Gastrocnemius medialis (tissue), 4 donors: ENCODE results near the gene USP24. TPM values are rescaled to one million over a fixed set of nuclear protein-coding genes. Genes with fewer than 3 reads are reported as not detected.

Experiments
- ATAC-seq, 2 donors: fragments of 150-250 bp; one replicate each; pipeline ENCODE4 v1.9.1; 2016
- DNase-seq, 2 donors: peaks; one replicate each; pipeline ENCODE4 v3.0.0-alpha.2; 2019
- H3K27ac ChIP-seq, 4 donors: fragments of 200-600 bp; sonication (generic); 1 replicate in 1 of 4; 2 replicates in 3 of 4; pipeline ENCODE4 v1.5.1; 2016 to 2018; ENCODE audit warnings: mild to moderate bottlenecking in 2 of 4, moderate library complexity in 1 of 4
- H3K27me3 ChIP-seq, 3 donors: fragments of 200-600 bp; sonication (generic) in 2 of 3; 1 replicate in 1 of 3; 2 replicates in 2 of 3; pipeline versions ENCODE4 v1.5.1 to v1.6.0; 2016 to 2019; ENCODE audit warnings: mild to moderate bottlenecking in 1 of 3, moderate library complexity in 1 of 3
- H3K36me3 ChIP-seq, 2 donors: fragments of 200-600 bp; sonication (generic) in 1 of 2; one replicate each; pipeline ENCODE4 v1.5.1; 2017 to 2018
- H3K4me1 ChIP-seq, 2 donors: fragments of 200-600 bp; sonication (generic) in 1 of 2; one replicate each; pipeline ENCODE4 v1.5.1; 2016 to 2017; ENCODE audit warnings: mild to moderate bottlenecking in 2 of 2
- H3K4me3 ChIP-seq, 4 donors: fragments of 200-600 bp; sonication (generic) in 3 of 4; 1 replicate in 1 of 4; 2 replicates in 3 of 4; pipeline ENCODE4 v1.5.1; 2016 to 2019; ENCODE audit warnings: mild to moderate bottlenecking in 2 of 4
- H3K9me3 ChIP-seq, 3 donors: fragments of 200-600 bp; sonication (generic) in 2 of 3; 1 replicate in 1 of 3; 2 replicates in 2 of 3; pipeline ENCODE4 v1.5.1; 2016 to 2019
- POLR2A ChIP-seq, 2 donors: fragments of 450-650 bp; IDR thresholded peaks; one replicate each; pipeline ENCODE4 v1.6.1; 2017; ENCODE audit warnings: antibody characterized with exemption in 2 of 2, mild to moderate bottlenecking in 2 of 2, moderate library complexity in 2 of 2
- in situ Hi-C, 4 donors: fragments of 200-750 bp; cut with MboI; loops; one replicate each; pipeline versions ENCODE4 v1.15.0 to v1.8.0; 2017; ENCODE audit warnings: low sequenced_read_pairs in 4 of 4
- intact Hi-C: fragments of 100-400 bp; cut with DNase I; formaldehyde crosslinking; loops from one replicate; pipeline ENCODE4 v1.15.1; 2023; ENCODE audit warnings: low total_unique reads
- total RNA-seq, 4 donors: library from RNA; depleted of rRNA; stranded (reverse); fragments of >200 nt; gene quantifications; one replicate each; pipeline versions ENCODE4 v1.1.0 to v1.2.3, GENCODE V29; 2016
- TF ChIP-seq, protein P1 (sequence below), 5 experiments: fragments of 450-650 bp in 3 of 5; fragments of 200-600 bp in 2 of 5; sonication (generic) in 2 of 5; IDR thresholded peaks in 4 of 5; conservative IDR thresholded peaks in 1 of 5; 1 replicate in 4 of 5; 2 replicates in 1 of 5; pipeline ENCODE4 v1.5.1; 2016 to 2019; ENCODE audit warnings: antibody characterized with exemption in 5 of 5, mild to moderate bottlenecking in 3 of 5, moderate library complexity in 3 of 5

The USP24 gene
- total RNA-seq, 4 donors from 2014 or later, result 77.3 to 102 (median 90.8) TPM

DNA sequence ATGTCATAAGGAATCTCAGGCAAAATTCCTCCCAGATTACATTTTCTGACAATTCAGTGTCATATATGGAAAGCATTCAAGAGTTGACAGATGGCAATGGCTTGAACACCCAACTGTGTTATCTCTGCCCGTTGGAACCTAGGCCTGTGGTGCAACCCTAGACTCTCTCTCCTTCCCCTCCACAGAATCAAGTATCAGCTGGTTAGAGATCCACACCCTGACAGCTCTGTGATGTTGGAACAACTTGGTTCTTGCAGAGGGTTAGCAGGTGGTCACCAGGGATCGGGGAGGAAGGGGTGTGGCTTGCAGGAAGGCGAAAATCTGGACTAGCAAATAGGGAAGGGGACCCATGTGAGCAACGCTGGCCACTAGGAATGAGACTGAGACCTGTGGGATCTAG is 149.5 kb downstream of the USP24 start:
- no peaks in the 10 kb centered on the region for H3K9me3 ChIP-seq
- peaks cover 39 to 50% of the 10 kb centered on the region in 2 donors for H3K4me1 ChIP-seq
- TF ChIP-seq POLR2A (IDR thresholded peaks at IDR 0.05), result no peak
- TF ChIP-seq, protein P1, sequence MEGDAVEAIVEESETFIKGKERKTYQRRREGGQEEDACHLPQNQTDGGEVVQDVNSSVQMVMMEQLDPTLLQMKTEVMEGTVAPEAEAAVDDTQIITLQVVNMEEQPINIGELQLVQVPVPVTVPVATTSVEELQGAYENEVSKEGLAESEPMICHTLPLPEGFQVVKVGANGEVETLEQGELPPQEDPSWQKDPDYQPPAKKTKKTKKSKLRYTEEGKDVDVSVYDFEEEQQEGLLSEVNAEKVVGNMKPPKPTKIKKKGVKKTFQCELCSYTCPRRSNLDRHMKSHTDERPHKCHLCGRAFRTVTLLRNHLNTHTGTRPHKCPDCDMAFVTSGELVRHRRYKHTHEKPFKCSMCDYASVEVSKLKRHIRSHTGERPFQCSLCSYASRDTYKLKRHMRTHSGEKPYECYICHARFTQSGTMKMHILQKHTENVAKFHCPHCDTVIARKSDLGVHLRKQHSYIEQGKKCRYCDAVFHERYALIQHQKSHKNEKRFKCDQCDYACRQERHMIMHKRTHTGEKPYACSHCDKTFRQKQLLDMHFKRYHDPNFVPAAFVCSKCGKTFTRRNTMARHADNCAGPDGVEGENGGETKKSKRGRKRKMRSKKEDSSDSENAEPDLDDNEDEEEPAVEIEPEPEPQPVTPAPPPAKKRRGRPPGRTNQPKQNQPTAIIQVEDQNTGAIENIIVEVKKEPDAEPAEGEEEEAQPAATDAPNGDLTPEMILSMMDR (IDR thresholded peaks at IDR 0.05 in 4 of 5, conservative IDR thresholded peaks at IDR 0.05 in 1 of 5), result no peak
- ATAC-seq (no peak), DNase-seq (no peak)
- intact Hi-C loops, result no loop called here
- H3K36me3 ChIP-seq, result peaks cover 0 to 20% of the 10 kb centered on the region in 2 donors
- H3K4me3 ChIP-seq, result no peak overlapping the region
- H3K27me3 ChIP-seq, result no peaks in the 10 kb centered on the region
- in situ Hi-C loops, result no loop called here
- no peak overlapping the region for H3K27ac ChIP-seq

DNA sequence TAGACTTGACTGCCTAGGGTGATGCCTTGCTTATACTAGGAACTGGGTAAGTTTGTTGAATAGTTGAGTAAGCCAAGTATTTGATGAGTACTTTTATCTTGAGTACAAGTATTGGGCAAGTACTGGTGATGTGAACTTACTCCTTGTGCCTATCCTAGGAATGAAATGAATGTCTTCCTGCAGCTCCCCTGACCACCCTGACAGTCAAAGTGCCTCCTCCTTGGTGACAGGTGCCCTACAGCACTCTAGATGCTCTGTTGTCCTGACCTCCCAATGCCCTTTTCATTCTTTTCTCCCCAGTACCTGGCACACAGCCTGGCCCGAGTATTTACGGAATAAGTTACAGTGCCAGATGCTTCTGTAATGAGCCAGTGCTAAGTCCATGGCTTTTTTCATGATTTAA is 150.3 kb downstream of the USP24 start:
- peaks cover 0 to 16% of the 10 kb centered on the region in 2 donors for H3K36me3 ChIP-seq
- in situ Hi-C loops (no loop called here), intact Hi-C loops (no loop called here)
- TF ChIP-seq, protein P1 (IDR thresholded peaks at IDR 0.05 in 4 of 5, conservative IDR thresholded peaks at IDR 0.05 in 1 of 5), result no peak
- no peak for TF ChIP-seq POLR2A (IDR thresholded peaks at IDR 0.05)
- H3K27ac ChIP-seq, result peak overlapping the region in 2 of 4 donors; percentile 32 to 35
- no peaks in the 10 kb centered on the region for H3K27me3 ChIP-seq
- H3K9me3 ChIP-seq, result no peaks in the 10 kb centered on the region
- peaks cover 36 to 43% of the 10 kb centered on the region in 2 donors for H3K4me1 ChIP-seq
- no peak overlapping the region for H3K4me3 ChIP-seq
- ATAC-seq, result peak; percentile 37 to 43
- DNase-seq, result peak in 1 of 2 donors; percentile 74

DNA sequence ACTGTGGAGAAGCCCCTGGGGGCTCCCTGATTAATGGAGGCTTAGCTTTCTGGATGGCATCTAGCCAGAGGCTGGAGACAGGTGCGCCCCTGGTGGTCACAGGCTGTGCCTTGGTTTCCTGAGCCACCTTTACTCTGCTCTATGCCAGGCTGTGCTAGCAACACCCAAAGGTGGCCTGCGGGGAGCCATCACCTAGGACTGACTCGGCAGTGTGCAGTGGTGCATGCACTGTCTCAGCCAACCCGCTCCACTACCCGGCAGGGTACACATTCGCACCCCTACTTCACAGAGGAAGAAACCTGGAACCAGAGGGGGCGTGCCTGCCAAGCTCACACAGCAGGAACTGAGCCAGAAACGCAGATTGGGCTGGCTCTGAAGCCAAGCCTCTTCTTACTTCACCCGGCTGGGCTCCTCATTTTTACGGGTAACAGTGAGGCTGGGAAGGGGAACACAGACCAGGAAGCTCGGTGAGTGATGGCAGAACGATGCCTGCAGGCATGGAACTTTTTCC is 151.0 kb downstream of the USP24 start:
- no peak overlapping the region for H3K4me3 ChIP-seq
- in situ Hi-C loops, result no loop called here
- no peak for ATAC-seq
- peaks cover 36 to 43% of the 10 kb centered on the region in 2 donors for H3K4me1 ChIP-seq
- peaks cover 0 to 12% of the 10 kb centered on the region in 2 donors for H3K36me3 ChIP-seq
- no peak for DNase-seq
- TF ChIP-seq POLR2A (IDR thresholded peaks at IDR 0.05), result no peak
- TF ChIP-seq, protein P1 (IDR thresholded peaks at IDR 0.05 in 4 of 5, conservative IDR thresholded peaks at IDR 0.05 in 1 of 5), result peak in 1 of 5 experiments; percentile 5
- H3K27me3 ChIP-seq, result no peaks in the 10 kb centered on the region
- intact Hi-C loops, result no loop called here
- no peaks in the 10 kb centered on the region for H3K9me3 ChIP-seq
- H3K27ac ChIP-seq, result no peak overlapping the region

DNA sequence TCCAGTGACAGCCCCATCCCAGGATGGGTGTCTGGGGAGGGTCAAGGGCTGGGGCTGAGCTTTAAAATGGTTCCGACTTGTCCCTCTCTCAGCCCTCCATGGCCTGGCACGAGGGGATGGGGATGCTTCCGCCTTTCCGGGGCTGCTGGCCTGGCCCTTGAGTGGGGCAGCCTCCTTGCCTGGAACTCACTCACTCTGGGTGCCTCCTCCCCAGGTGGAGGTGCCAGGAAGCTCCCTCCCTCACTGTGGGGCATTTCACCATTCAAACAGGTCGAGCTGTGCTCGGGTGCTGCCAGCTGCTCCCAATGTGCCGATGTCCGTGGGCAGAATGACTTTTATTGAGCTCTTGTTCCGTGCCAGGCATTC is 151.6 kb downstream of the USP24 start:
- H3K9me3 ChIP-seq, result no peaks in the 10 kb centered on the region
- H3K4me1 ChIP-seq, result peaks cover 36 to 43% of the 10 kb centered on the region in 2 donors
- H3K27me3 ChIP-seq, result no peaks in the 10 kb centered on the region
- H3K36me3 ChIP-seq, result peaks cover 0 to 7% of the 10 kb centered on the region in 2 donors
- intact Hi-C loops (no loop called here), in situ Hi-C loops (no loop called here)
- H3K27ac ChIP-seq, result no peak overlapping the region
- TF ChIP-seq, protein P1 (IDR thresholded peaks at IDR 0.05 in 4 of 5, conservative IDR thresholded peaks at IDR 0.05 in 1 of 5), result no peak
- TF ChIP-seq POLR2A (IDR thresholded peaks at IDR 0.05), result no peak
- no peak for DNase-seq
- H3K4me3 ChIP-seq, result no peak overlapping the region
- ATAC-seq, result no peak
